ENCODE measurements around the gene OPCML. TPM values are rescaled to one million over a fixed set of nuclear protein-coding genes. Genes with fewer than 3 reads are reported as not detected.

Gene OPCML
- total RNA-seq, 4 donors from 2014 or later = not detected

GRCh38 chr11:132365650-132366049, 1166.7 kb downstream of the OPCML start:
- Histone ChIP-seq H3K27me3 (no peaks in the 10 kb centered on the region), H3K36me3 (no peaks in the 10 kb centered on the region), H3K9me3 (no peaks in the 10 kb centered on the region), H3K4me3 (no peak overlapping the region), H3K27ac (no peak overlapping the region), H3K4me1 (no peaks in the 10 kb centered on the region)
- in situ Hi-C loops (cut with MboI; ENCODE audit: low pct_ligation_motif_present in 1 of 4, low pct_unique_long_range_greater_than_20kb in 1 of 4, low sequenced_read_pairs in 3 of 4) = no loop called here
- no peak for TF ChIP-seq POLR2AphosphoS5 (IDR thresholded peaks at IDR 0.05)
- TF ChIP-seq POLR2A (IDR thresholded peaks at IDR 0.05) = no peak
- DNase-seq = no peak
- intact Hi-C loops (cut with DNase I; ENCODE audit: low total_unique reads) = no loop called here
- 85 to 93% methylated on average over 3 of the region's 3 CpGs for WGBS, 2 donors (ENCODE audit: low coverage in 1 of 2)

Small RNA genes within 50 kb of the gene (small RNA-seq; reads per million reads assigned to genes)
- 0 reads per million in 4 donors for gene RF00026

Measured in transverse colon (tissue), 4 donors.